ENCODE results near the gene ALDH1B1. TPM values are rescaled to one million over a fixed set of nuclear protein-coding genes. Genes with fewer than 3 reads are reported as not detected.

Gene ALDH1B1
- total and polyA plus RNA-seq, 9 of the 15 experiments (the other 6 are each of a cell fraction or from before 2014, with no cell fraction given) = 8.6 to 46.5 (median 30.8) TPM

DNA sequence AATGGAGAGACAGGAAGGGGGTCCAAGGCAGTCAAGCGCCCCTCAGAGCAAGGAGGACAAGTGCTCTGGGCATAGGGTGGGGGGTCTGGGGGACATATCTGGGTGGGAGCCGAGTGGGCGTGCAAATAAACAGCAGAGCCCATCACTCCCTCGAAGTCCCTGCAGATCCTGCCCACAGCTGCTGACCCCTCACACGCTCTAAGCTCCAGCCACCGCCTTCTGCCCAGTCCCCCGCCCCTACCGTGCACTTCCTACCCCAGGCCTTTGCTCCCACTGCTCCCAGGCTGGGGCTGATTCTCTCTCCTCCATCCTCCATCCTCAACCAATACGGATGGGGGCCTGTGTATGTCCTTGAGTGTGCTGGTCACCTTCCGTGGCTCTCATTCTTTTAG, 16.9 kb upstream of the ALDH1B1 start:
- Histone ChIP-seq H3K36me3 (ENCODE audit: control insufficient read depth, insufficient read depth, low read length) (no peaks in the 10 kb centered on the region), H3K4me2 (ENCODE audit: insufficient read depth, low read length) (no peak overlapping the region), H3K9me1 (ENCODE audit: control insufficient read depth, insufficient read depth, low read length) (no peaks in the 10 kb centered on the region), H4K20me1 (replicated peaks; ENCODE audit: control insufficient read depth, insufficient read depth, low read length) (0 out of 2 replicates have a peak, but pooled peaks cover 4% of the 10 kb centered on the region), H3K27ac (ENCODE audit: extremely low read depth, low read depth, low read length) (no peak overlapping the region), H3K27me3 (ENCODE audit: control insufficient read depth in 2 of 2, insufficient read depth in 2 of 2, low read length in 2 of 2) (peaks cover 10 to 14% of the 10 kb centered on the region in 2 experiments; a peak in 3 of 5 replicates), H3K79me2 (ENCODE audit: control insufficient read depth, insufficient read depth, low read length) (no peaks in the 10 kb centered on the region), H3K9me3 (replicated peaks; ENCODE audit: control insufficient read depth, insufficient read depth, low read depth, low read length) (no peaks in the 10 kb centered on the region), H3K4me3 (no peak overlapping the region), H3K4me1 (replicated peaks in 1 of 2; ENCODE audit: control insufficient read depth in 2 of 2, insufficient read depth in 2 of 2, low read length in 2 of 2) (peaks cover 1 to 5% of the 10 kb centered on the region in 2 experiments; a peak in 2 of 5 replicates), H2AFZ (ENCODE audit: low read depth, low read length) (no peak overlapping the region), H3K9ac (ENCODE audit: insufficient read depth in 1 of 2, low read depth in 2 of 2, low read length in 2 of 2) (no peak overlapping the region; a peak in 1 of 4 replicates)
- no peak for TF ChIP-seq ZKSCAN3 (CRISPR knock-in tag; IDR thresholded peaks at IDR 0.05)
- no peak for TF ChIP-seq ZNF282 (CRISPR knock-in tag; IDR thresholded peaks at IDR 0.05)
- no peak for TF ChIP-seq SLC30A9 (CRISPR knock-in tag; IDR thresholded peaks at IDR 0.05)
- TF ChIP-seq CHD1 (IDR thresholded peaks at IDR 0.05; ENCODE audit: low read length) = no peak
- no peak for TF ChIP-seq TOE1 (IDR thresholded peaks at IDR 0.05; ENCODE audit: borderline replicate concordance)
- no peak for TF ChIP-seq TOE1 (CRISPR knock-in tag; IDR thresholded peaks at IDR 0.05; ENCODE audit: borderline replicate concordance, low read depth)
- no peak for TF ChIP-seq MCM3 (IDR thresholded peaks at IDR 0.05)
- no peak for TF ChIP-seq HMG20A (CRISPR knock-in tag; conservative IDR thresholded peaks at IDR 0.05)
- TF ChIP-seq GTF2A2 (tag; IDR thresholded peaks at IDR 0.05) = no peak
- ATAC-seq (no peak), DNase-seq (ENCODE audit: extremely low read depth in 1 of 4, low spot score in 3 of 4) (no peak), FAIRE-seq (no peak)
- intact Hi-C loops (cut with micrococcal nuclease) = no loop called here
- BruUV-seq (replicated peaks) = no TSS peak
- WGBS (ENCODE audit: insufficient coverage, low coverage, missing lambda C conversion rate) = 7% methylated on average over 10 of the region's 10 CpGs
- ChIA-PET POLR2A (no interaction called here), CTCF (ENCODE audit: low intra/inter-chr PET ratio) (no interaction called here)
- in situ Hi-C loops (cut with MboI) = no loop called here
